ENCODE results near the gene AOX1.
"Not testable (repeated sequence)": the region's sequence is repeated elsewhere in the genome, so short reads cannot be mapped to it uniquely, and the experiment has no call there.

Gene AOX1

GRCh38 chr2:200702646-200703118 is 116.9 kb downstream of the AOX1 start:
- H3K9me3 ChIP-seq (ENCODE audit: control insufficient read depth, low read length) = no peaks in the 10 kb centered on the region
- 87 to 93% methylated on average over 4 of the region's 4 CpGs for WGBS, 2 experiments (ENCODE audit: insufficient coverage in 2 of 2)
- no peaks in the 10 kb centered on the region for H3K36me3 ChIP-seq (ENCODE audit: control insufficient read depth, insufficient read depth, low read length)
- H3K27ac ChIP-seq (ENCODE audit: low read depth, low read length, severe bottlenecking) = no peak overlapping the region
- no peaks in the 10 kb centered on the region for H3K4me1 ChIP-seq (ENCODE audit: control insufficient read depth, insufficient read depth, low read length, poor library complexity, severe bottlenecking)
- no peak overlapping the region for H3K4me3 ChIP-seq (ENCODE audit: extremely low read depth, insufficient read depth, low read length, poor library complexity, severe bottlenecking)

- Histone ChIP-seq H3K4me3 (ENCODE audit: extremely low read depth, insufficient read depth, low read length, poor library complexity, severe bottlenecking) (no peak overlapping the region), H3K4me1 (ENCODE audit: control insufficient read depth, insufficient read depth, low read length, poor library complexity, severe bottlenecking) (no peaks in the 10 kb centered on the region), H3K9me3 (ENCODE audit: control insufficient read depth, low read length) (no peaks in the 10 kb centered on the region), H3K36me3 (ENCODE audit: control insufficient read depth, insufficient read depth, low read length) (no peaks in the 10 kb centered on the region), H3K27ac (ENCODE audit: low read depth, low read length, severe bottlenecking) (no peak overlapping the region)
- 66 to 69% methylated on average over 4 of the region's 6 CpGs for WGBS, 2 experiments (ENCODE audit: insufficient coverage in 2 of 2)
Observed at GRCh38 chr2:200703127-200703925, 117.5 kb downstream of the AOX1 start.

GRCh38 chr2:200703926-200704637 is 118.3 kb downstream of the AOX1 start:
- Histone ChIP-seq H3K27ac (ENCODE audit: low read depth, low read length, severe bottlenecking) (no peak overlapping the region), H3K4me3 (ENCODE audit: extremely low read depth, insufficient read depth, low read length, poor library complexity, severe bottlenecking) (no peak overlapping the region), H3K9me3 (ENCODE audit: control insufficient read depth, low read length) (no peaks in the 10 kb centered on the region), H3K36me3 (ENCODE audit: control insufficient read depth, insufficient read depth, low read length) (no peaks in the 10 kb centered on the region), H3K4me1 (ENCODE audit: control insufficient read depth, insufficient read depth, low read length, poor library complexity, severe bottlenecking) (no peaks in the 10 kb centered on the region)
- 61 to 67% methylated on average over 3 of the region's 4 CpGs for WGBS, 2 experiments (ENCODE audit: insufficient coverage in 2 of 2)

- Histone ChIP-seq H3K4me1 (ENCODE audit: control insufficient read depth, insufficient read depth, low read length, poor library complexity, severe bottlenecking) (no peaks in the 10 kb centered on the region), H3K36me3 (ENCODE audit: control insufficient read depth, insufficient read depth, low read length) (no peaks in the 10 kb centered on the region), H3K4me3 (ENCODE audit: extremely low read depth, insufficient read depth, low read length, poor library complexity, severe bottlenecking) (no peak overlapping the region), H3K27ac (ENCODE audit: low read depth, low read length, severe bottlenecking) (no peak overlapping the region), H3K9me3 (ENCODE audit: control insufficient read depth, low read length) (no peaks in the 10 kb centered on the region)
- WGBS, 2 experiments (ENCODE audit: insufficient coverage in 2 of 2) = 88 to 100% methylated on average over 1 of the region's 3 CpGs
Observed at GRCh38 chr2:200705305-200706041, 119.7 kb downstream of the AOX1 start.

- H3K36me3 ChIP-seq (ENCODE audit: control insufficient read depth, insufficient read depth, low read length) = no peaks in the 10 kb centered on the region
- no peaks in the 10 kb centered on the region for H3K9me3 ChIP-seq (ENCODE audit: control insufficient read depth, low read length)
- peaks cover 5% of the 10 kb centered on the region for H3K4me1 ChIP-seq (ENCODE audit: control insufficient read depth, insufficient read depth, low read length, poor library complexity, severe bottlenecking)
- no peak overlapping the region for H3K27ac ChIP-seq (ENCODE audit: low read depth, low read length, severe bottlenecking)
- no CpG with 5 or more reads among the region's 1 CpG for WGBS, 2 experiments (ENCODE audit: insufficient coverage in 2 of 2)
- no peak overlapping the region for H3K4me3 ChIP-seq (ENCODE audit: extremely low read depth, insufficient read depth, low read length, poor library complexity, severe bottlenecking)
Observed at GRCh38 chr2:200708943-200709342, 123.1 kb downstream of the AOX1 start.

GRCh38 chr2:200713003-200713703 is 127.3 kb downstream of the AOX1 start:
- Histone ChIP-seq H3K27ac (ENCODE audit: low read depth, low read length, severe bottlenecking) (peak overlapping the region; percentile 54), H3K36me3 (ENCODE audit: control insufficient read depth, insufficient read depth, low read length) (no peaks in the 10 kb centered on the region), H3K4me1 (ENCODE audit: control insufficient read depth, insufficient read depth, low read length, poor library complexity, severe bottlenecking) (peaks cover 5% of the 10 kb centered on the region), H3K4me3 (ENCODE audit: extremely low read depth, insufficient read depth, low read length, poor library complexity, severe bottlenecking) (no peak overlapping the region), H3K9me3 (ENCODE audit: control insufficient read depth, low read length) (no peaks in the 10 kb centered on the region)
- WGBS, 2 experiments (ENCODE audit: insufficient coverage in 2 of 2) = 11 to 16% methylated on average over 11 to 12 of the region's 17 CpGs

GRCh38 chr2:200713704-200714064 is 127.9 kb downstream of the AOX1 start:
- peaks cover 5% of the 10 kb centered on the region for H3K4me1 ChIP-seq (ENCODE audit: control insufficient read depth, insufficient read depth, low read length, poor library complexity, severe bottlenecking)
- 86 to 88% methylated on average over 4 of the region's 4 CpGs for WGBS, 2 experiments (ENCODE audit: insufficient coverage in 2 of 2)
- no peaks in the 10 kb centered on the region for H3K36me3 ChIP-seq (ENCODE audit: control insufficient read depth, insufficient read depth, low read length)
- H3K27ac ChIP-seq (ENCODE audit: low read depth, low read length, severe bottlenecking) = no peak overlapping the region
- H3K4me3 ChIP-seq (ENCODE audit: extremely low read depth, insufficient read depth, low read length, poor library complexity, severe bottlenecking) = no peak overlapping the region
- no peaks in the 10 kb centered on the region for H3K9me3 ChIP-seq (ENCODE audit: control insufficient read depth, low read length)

- WGBS, 2 experiments (ENCODE audit: insufficient coverage in 2 of 2) = no CpG with 5 or more reads among the region's 3 CpGs
- H3K27ac ChIP-seq (ENCODE audit: low read depth, low read length, severe bottlenecking); H3K36me3 ChIP-seq (ENCODE audit: control insufficient read depth, insufficient read depth, low read length); H3K9me3 ChIP-seq (ENCODE audit: control insufficient read depth, low read length); H3K4me1 ChIP-seq (ENCODE audit: control insufficient read depth, insufficient read depth, low read length, poor library complexity, severe bottlenecking); H3K4me3 ChIP-seq (ENCODE audit: extremely low read depth, insufficient read depth, low read length, poor library complexity, severe bottlenecking): not testable (repeated sequence)
Observed at GRCh38 chr2:200715014-200715413, 129.2 kb downstream of the AOX1 start.

- WGBS, 2 experiments (ENCODE audit: insufficient coverage in 2 of 2) = no CpG with 5 or more reads among the region's 1 CpG
- Histone ChIP-seq H3K27ac (ENCODE audit: low read depth, low read length, severe bottlenecking) (no peak overlapping the region), H3K36me3 (ENCODE audit: control insufficient read depth, insufficient read depth, low read length) (no peaks in the 10 kb centered on the region)
Observed at GRCh38 chr2:200716386-200716785, 130.6 kb downstream of the AOX1 start.

More at GRCh38 chr2:200716386-200716785, 130.6 kb downstream of the AOX1 start:
- H3K9me3 ChIP-seq (ENCODE audit: control insufficient read depth, low read length) = no peaks in the 10 kb centered on the region
- no peak overlapping the region for H3K4me3 ChIP-seq (ENCODE audit: extremely low read depth, insufficient read depth, low read length, poor library complexity, severe bottlenecking)
- H3K4me1 ChIP-seq (ENCODE audit: control insufficient read depth, insufficient read depth, low read length, poor library complexity, severe bottlenecking) = peaks cover 5% of the 10 kb centered on the region

All from mesodermal cell (in vitro differentiated cells).